Measurements from ENCODE around the gene FAM228A. TPM values are rescaled to one million over a fixed set of nuclear protein-coding genes. Genes with fewer than 3 reads are reported as not detected.
A peak's percentile ranks its signal among the peaks of the same experiment; 100 is the strongest.

Gene FAM228A
- total RNA-seq, 2 donors from 2014 or later, result 0.17 to 0.52 TPM

DNA sequence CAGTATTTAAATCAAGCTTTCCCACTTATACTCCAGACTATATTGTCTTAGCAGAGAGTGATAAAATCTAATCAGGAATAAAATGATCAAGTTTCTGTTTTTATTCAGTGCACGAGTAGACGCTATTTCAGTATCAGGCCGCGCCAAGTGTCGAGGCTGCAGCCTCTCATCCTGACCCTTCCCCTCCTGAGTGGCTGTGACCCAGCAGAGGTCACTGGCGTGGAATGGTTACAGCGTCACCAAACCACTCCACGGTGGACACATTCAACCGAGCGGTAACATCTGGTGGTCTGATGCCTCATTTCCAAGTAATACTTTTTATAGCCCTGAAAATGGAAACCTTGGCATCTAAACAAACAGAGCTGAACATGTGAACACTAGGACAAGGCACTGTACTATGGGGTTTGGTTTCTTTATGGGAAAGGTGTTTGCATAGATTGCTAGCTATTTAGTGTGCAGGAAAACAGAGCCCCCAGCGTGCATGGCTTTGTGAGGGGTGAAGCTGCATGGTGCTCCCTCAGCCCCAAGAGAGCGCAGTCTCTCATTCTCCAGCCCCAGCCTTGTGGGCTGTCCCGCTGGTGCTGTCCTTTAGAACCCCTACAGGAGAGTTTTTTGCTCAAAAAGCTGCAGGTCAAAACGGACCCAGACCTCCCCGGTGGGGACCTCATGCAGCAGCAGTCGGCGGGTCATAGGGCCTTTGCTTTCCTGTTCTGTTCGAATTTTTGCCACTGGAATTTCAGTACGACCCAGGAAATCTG lies 28.4 kb downstream of the FAM228A start:
- H3K4me1 Mint-ChIP-seq, result peaks cover 8% of the 10 kb centered on the region
- H3K4me3 Mint-ChIP-seq, result no peak overlapping the region
- no peak overlapping the region for H3K27ac Mint-ChIP-seq
- H3K36me3 Mint-ChIP-seq (ENCODE audit: low read depth), result peaks cover 24% of the 10 kb centered on the region
- H3K27me3 Mint-ChIP-seq, result no peaks in the 10 kb centered on the region
- DNase-seq, result no peak
- ATAC-seq, result no peak
- no peaks in the 10 kb centered on the region for H3K9me3 ChIP-seq (ENCODE audit: control insufficient read depth, low read length, poor library complexity, severe bottlenecking)

DNA sequence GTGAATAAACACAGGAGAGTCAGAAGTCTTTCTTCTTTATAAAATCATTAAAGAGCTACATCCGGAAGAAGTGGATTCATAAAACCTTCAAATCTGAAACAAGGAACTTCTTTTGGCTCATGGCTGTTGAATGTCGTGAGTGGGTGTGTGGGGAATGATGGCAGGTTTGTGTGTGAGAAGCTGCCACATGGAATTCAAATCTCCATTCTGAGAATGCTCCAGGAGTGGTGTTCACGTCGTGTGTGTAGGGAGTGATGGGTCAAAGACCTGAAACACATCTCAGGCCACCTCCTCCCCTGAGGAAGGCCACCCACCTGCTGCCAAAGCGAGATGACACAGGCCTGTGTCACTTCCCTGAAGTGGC lies 28.9 kb downstream of the FAM228A start:
- H3K36me3 Mint-ChIP-seq (ENCODE audit: low read depth), result peaks cover 28% of the 10 kb centered on the region
- no peaks in the 10 kb centered on the region for H3K27me3 Mint-ChIP-seq
- DNase-seq (no peak), ATAC-seq (no peak)
- no peak overlapping the region for H3K4me3 Mint-ChIP-seq
- peaks cover 10% of the 10 kb centered on the region for H3K4me1 Mint-ChIP-seq
- no peaks in the 10 kb centered on the region for H3K9me3 ChIP-seq (ENCODE audit: control insufficient read depth, low read length, poor library complexity, severe bottlenecking)
- no peak overlapping the region for H3K27ac Mint-ChIP-seq

DNA sequence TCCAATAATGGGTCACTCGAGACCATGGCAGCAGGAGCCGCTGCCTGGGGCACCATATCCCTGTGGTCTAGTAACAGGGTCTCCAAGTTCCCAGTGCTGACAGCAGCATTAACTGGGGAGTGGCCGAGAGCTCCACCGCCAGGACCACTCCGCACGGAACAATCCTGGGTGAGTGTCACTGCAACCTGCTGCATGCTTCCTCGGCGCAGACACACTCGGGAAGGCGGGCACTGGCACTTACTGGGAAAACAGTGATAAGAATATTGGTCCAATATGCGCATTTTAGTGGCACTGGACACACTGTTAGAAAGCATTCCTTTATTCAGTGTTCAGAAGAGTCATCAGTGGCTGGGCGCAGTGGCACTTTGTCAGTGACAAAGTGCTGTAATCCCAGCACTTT lies 29.7 kb downstream of the FAM228A start:
- H3K27ac Mint-ChIP-seq, result no peak overlapping the region
- no peaks in the 10 kb centered on the region for H3K27me3 Mint-ChIP-seq
- H3K4me1 Mint-ChIP-seq, result peaks cover 12% of the 10 kb centered on the region
- no peaks in the 10 kb centered on the region for H3K9me3 ChIP-seq (ENCODE audit: control insufficient read depth, low read length, poor library complexity, severe bottlenecking)
- DNase-seq (no peak), ATAC-seq (no peak)
- H3K36me3 Mint-ChIP-seq (ENCODE audit: low read depth), result peaks cover 32% of the 10 kb centered on the region
- H3K4me3 Mint-ChIP-seq, result no peak overlapping the region

DNA sequence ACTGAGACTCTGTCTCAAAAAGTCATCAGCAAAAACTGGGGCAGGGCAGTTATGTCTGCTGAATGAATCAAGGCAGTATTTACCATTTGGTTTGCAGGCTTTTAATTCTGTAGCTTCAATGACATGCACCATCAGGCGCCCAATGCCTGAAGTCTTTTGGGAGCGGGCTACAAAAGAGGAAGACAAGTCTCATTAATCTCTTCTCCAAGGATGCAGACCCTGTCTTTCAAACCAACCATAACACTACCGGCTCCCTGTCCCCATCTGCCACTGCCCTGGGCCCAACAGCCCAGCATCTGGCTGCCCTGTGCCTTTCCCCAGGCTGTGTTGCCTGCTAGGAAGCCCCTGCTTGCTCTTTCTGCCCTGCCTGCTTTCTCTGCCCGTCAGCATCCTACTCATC lies 30.3 kb downstream of the FAM228A start:
- Mint-ChIP-seq H3K36me3 (ENCODE audit: low read depth) (peaks cover 34% of the 10 kb centered on the region), H3K27me3 (no peaks in the 10 kb centered on the region), H3K4me3 (no peak overlapping the region), H3K4me1 (peaks cover 12% of the 10 kb centered on the region), H3K27ac (no peak overlapping the region)
- DNase-seq, result no peak
- ATAC-seq, result no peak
- H3K9me3 ChIP-seq (ENCODE audit: control insufficient read depth, low read length, poor library complexity, severe bottlenecking), result no peaks in the 10 kb centered on the region

DNA sequence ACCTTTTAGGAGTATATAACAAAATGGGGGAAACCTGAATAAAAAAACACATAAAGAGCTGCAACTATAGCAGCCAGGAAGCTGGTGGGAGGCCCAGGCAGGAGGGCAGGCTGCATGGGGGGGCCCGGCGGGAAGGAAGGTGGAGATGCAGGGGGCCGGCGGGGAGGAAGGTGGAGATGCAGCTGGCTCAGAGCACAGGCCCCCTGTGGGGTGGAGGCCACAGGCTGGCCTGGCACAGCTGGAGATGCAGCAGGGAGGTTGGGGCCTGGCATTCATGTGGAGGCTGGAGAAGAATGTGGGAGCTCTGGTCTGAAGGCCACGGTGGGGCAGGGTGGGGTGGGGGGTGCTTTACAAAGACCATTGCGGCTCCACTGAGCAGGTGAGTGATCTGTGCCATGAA lies 31.4 kb downstream of the FAM228A start:
- Mint-ChIP-seq H3K27me3 (no peaks in the 10 kb centered on the region), H3K36me3 (ENCODE audit: low read depth) (peaks cover 37% of the 10 kb centered on the region), H3K4me3 (no peak overlapping the region), H3K27ac (no peak overlapping the region), H3K4me1 (peaks cover 10% of the 10 kb centered on the region)
- ATAC-seq, result no peak
- no peaks in the 10 kb centered on the region for H3K9me3 ChIP-seq (ENCODE audit: control insufficient read depth, low read length, poor library complexity, severe bottlenecking)
- DNase-seq, result no peak

DNA sequence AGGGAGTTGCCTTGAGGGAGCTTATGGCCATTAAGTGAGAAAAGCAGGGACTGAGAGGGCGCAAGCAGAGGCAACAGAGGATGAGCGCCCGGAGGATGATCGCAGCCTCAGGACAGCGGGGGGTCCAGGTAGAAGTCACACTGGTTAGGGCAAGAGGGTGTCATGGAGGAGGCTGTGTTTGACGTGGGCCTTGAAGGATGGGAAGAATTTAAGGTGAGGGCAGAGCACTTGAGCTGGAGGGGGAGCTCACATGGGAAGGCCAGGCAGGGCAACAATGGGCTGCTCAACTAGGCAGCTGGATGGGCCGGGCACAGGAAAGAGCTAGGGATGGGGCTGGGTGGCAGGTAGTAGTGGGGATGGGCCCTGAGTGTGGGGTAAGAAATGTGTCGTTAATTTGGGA lies 31.9 kb downstream of the FAM228A start:
- Mint-ChIP-seq H3K36me3 (ENCODE audit: low read depth) (peaks cover 38% of the 10 kb centered on the region), H3K4me1 (peaks cover 10% of the 10 kb centered on the region), H3K4me3 (no peak overlapping the region), H3K27me3 (no peaks in the 10 kb centered on the region), H3K27ac (peak overlapping the region; percentile 79)
- DNase-seq (no peak), ATAC-seq (no peak)
- no peaks in the 10 kb centered on the region for H3K9me3 ChIP-seq (ENCODE audit: control insufficient read depth, low read length, poor library complexity, severe bottlenecking)

DNA sequence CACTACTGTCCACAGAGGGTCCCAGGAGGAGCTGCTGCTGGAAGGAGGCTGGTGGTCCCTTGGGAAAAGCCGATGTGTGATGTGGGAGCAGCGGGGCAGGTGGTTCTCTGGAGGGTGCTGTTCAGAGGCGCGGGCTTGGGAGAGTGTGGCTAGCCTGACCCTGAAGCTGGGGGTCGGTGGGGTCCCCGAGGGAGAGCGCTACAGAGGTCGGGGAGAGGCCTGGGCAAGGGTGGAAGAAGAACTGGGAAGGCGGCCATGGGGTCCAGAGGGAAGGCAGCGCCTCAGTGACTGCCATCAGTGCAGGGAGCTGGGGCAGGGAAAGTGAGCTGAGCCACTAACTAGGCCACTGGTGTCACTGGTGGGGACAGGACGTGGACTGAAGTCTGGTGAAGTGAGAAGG lies 32.5 kb downstream of the FAM228A start:
- ATAC-seq (no peak), DNase-seq (no peak)
- no peaks in the 10 kb centered on the region for H3K27me3 Mint-ChIP-seq
- H3K27ac Mint-ChIP-seq, result peak overlapping the region; percentile 79
- H3K4me1 Mint-ChIP-seq, result peaks cover 10% of the 10 kb centered on the region
- H3K4me3 Mint-ChIP-seq, result no peak overlapping the region
- H3K9me3 ChIP-seq (ENCODE audit: control insufficient read depth, low read length, poor library complexity, severe bottlenecking), result no peaks in the 10 kb centered on the region
- peaks cover 38% of the 10 kb centered on the region for H3K36me3 Mint-ChIP-seq (ENCODE audit: low read depth)

DNA sequence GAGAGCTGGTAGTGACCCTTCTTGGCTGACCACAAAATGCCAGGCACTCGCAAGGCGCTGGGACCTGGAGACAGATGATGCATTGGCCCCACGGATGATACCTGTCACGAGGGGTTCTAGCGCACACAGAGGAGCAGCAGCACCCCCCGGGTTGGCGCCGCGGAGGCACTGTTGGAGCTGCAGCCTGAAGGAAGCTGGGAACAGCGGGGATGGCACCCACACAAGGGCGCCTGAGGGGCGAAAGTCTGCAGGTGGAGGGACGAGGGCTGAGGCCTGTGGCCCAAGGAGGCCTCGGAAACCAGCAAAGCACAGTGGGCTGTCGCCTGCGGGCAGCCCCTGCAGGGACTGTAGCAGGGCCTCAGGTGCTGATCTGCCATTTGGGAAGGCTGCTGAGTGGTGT lies 33.6 kb downstream of the FAM228A start:
- Mint-ChIP-seq H3K27ac (peak overlapping the region; percentile 79), H3K4me1 (peaks cover 10% of the 10 kb centered on the region), H3K4me3 (no peak overlapping the region), H3K36me3 (ENCODE audit: low read depth) (peaks cover 41% of the 10 kb centered on the region), H3K27me3 (no peaks in the 10 kb centered on the region)
- DNase-seq, result no peak
- ATAC-seq, result no peak
- H3K9me3 ChIP-seq (ENCODE audit: control insufficient read depth, low read length, poor library complexity, severe bottlenecking), result no peaks in the 10 kb centered on the region

DNA sequence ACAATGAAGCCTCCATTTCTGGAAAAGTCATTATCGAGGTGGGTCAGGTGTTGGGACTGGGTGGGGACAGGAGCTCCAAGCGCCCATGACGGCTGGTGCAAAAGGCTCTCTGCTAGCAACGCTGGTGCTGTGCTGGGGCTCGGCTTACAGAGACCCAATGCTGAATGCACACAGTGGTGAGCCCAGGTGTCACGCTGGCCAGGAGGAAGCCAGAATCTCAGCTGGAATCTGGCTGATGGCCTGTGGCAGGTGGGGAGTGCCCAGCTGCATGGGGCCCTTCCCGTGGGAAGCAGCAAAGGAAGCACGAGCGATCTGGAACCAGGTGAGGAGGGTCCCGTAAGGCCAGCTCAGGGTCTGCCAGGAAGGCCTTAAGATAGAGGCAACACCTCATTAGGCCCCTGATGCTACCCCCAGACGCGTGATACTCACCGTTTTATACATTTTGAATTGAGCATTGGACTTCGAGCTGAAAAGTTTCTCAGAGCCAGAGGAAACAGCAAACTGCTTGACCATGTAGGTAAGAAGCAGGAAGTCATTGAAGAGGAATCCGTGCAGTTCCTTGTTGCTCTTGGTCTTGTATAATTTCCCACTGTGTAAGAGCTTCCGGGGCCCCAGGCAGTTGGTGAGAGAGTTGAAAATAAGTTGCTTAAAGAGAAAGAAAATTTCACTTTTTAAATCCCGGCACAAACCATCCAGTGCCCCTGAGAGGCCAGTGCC lies 34.7 kb downstream of the FAM228A start:
- no peaks in the 10 kb centered on the region for H3K9me3 ChIP-seq (ENCODE audit: control insufficient read depth, low read length, poor library complexity, severe bottlenecking)
- DNase-seq (no peak), ATAC-seq (no peak)
- H3K27me3 Mint-ChIP-seq, result no peaks in the 10 kb centered on the region
- no peak overlapping the region for H3K27ac Mint-ChIP-seq
- H3K4me3 Mint-ChIP-seq, result no peak overlapping the region
- H3K36me3 Mint-ChIP-seq (ENCODE audit: low read depth), result peaks cover 39% of the 10 kb centered on the region
- peaks cover 10% of the 10 kb centered on the region for H3K4me1 Mint-ChIP-seq

DNA sequence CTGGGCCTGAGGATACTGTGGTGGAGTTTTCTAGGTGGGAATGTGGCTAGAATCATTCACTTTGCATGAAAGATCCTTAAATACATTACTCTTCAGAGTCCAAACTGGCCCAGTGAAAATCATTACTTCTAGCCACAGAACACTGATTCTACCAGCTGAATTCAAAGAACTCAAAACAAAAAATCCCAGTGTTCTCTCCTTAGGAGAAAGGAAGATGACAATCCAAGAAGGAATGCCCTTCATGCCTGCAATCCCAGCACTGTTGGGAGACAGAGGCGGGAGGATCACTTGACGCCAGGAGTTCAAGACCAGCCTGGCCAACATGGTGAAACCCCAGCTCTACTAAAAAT lies 35.2 kb downstream of the FAM228A start:
- H3K4me1 Mint-ChIP-seq, result peaks cover 14% of the 10 kb centered on the region
- DNase-seq (no peak), ATAC-seq (no peak)
- no peaks in the 10 kb centered on the region for H3K27me3 Mint-ChIP-seq
- no peak overlapping the region for H3K4me3 Mint-ChIP-seq
- H3K27ac Mint-ChIP-seq, result no peak overlapping the region
- H3K9me3 ChIP-seq (ENCODE audit: control insufficient read depth, low read length, poor library complexity, severe bottlenecking), result no peaks in the 10 kb centered on the region
- peaks cover 39% of the 10 kb centered on the region for H3K36me3 Mint-ChIP-seq (ENCODE audit: low read depth)

DNA sequence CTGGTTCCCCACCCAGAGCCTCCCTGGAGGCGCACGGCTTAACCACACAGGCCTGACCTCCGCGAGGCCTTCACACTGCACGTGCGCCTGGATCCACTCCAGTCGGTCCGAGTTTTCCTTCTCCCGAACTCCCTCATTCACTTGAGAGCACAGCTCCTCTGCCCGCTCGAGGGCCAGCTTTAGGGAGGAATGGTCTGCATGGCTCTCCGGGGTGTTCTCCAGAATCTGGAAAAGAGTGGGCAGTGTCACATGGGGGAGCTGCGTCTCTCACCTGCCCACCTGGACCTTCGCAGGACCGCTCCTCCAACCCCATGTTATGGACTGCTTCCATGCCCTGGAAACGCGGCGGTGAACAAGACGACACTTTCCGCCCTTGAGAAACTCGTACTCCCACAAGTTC lies 35.9 kb downstream of the FAM228A start:
- Mint-ChIP-seq H3K4me1 (peaks cover 14% of the 10 kb centered on the region), H3K27ac (no peak overlapping the region), H3K27me3 (no peaks in the 10 kb centered on the region), H3K4me3 (no peak overlapping the region), H3K36me3 (ENCODE audit: low read depth) (peaks cover 35% of the 10 kb centered on the region)
- no peak for DNase-seq
- ATAC-seq, result no peak
- no peaks in the 10 kb centered on the region for H3K9me3 ChIP-seq (ENCODE audit: control insufficient read depth, low read length, poor library complexity, severe bottlenecking)

DNA sequence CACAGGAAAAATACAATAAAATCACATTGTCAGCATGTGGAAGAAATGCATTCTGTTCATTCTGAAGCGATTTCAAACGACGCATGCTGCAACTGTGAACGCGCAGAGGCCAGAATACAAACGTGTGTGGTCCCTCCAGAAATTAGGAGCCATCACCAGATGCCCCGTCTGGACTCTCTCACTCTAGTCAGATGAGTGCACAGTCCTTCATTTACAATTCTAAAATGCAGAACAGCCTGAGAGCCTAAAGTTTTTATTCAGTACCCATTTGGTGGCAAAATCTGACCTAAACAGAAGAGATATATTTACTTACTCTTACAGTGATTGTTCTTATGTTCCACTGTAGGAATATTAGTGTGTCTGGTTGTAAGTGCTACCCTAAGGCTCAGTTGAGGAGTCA lies 36.6 kb downstream of the FAM228A start:
- Mint-ChIP-seq H3K27ac (peak overlapping the region; percentile 70), H3K4me1 (peaks cover 17% of the 10 kb centered on the region), H3K4me3 (no peak overlapping the region), H3K27me3 (no peaks in the 10 kb centered on the region), H3K36me3 (ENCODE audit: low read depth) (peaks cover 35% of the 10 kb centered on the region)
- H3K9me3 ChIP-seq (ENCODE audit: control insufficient read depth, low read length, poor library complexity, severe bottlenecking), result no peaks in the 10 kb centered on the region
- ATAC-seq (no peak), DNase-seq (no peak)

DNA sequence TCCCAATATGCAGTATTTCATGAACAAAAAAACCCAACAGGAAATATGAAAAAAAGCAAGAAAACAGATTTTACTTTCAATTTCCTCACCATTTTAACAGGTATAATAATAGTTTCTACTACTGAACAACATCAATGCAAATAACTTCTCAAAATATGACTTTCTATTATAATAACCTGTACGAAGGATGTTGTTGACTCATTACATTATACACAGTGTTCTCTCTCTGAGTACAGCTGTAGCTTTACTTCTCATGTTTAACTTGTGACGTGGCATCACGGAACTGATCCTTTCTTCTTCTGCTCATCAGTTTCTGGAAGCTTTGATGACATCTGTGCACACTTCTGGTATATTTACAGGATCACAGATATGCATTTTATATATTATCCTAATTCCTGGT lies 40.0 kb downstream of the FAM228A start:
- DNase-seq, result no peak
- H3K27ac Mint-ChIP-seq, result peak overlapping the region; percentile 66

More for the DNA sequence above, 40.0 kb downstream of the FAM228A start:
- Mint-ChIP-seq H3K36me3 (ENCODE audit: low read depth) (peaks cover 10% of the 10 kb centered on the region), H3K27me3 (no peaks in the 10 kb centered on the region), H3K4me3 (no peak overlapping the region), H3K4me1 (peaks cover 9% of the 10 kb centered on the region)
- peak; percentile 58 for ATAC-seq
- no peaks in the 10 kb centered on the region for H3K9me3 ChIP-seq (ENCODE audit: control insufficient read depth, low read length, poor library complexity, severe bottlenecking)

Data from T-helper 17 cell (primary cell).